Activated T-cell treated with anti-CD3 and anti-CD28 coated beads, Interleukin-2, amount 50 U/mL, for 4 hours (primary cell): ENCODE data around the gene UGGT1. TPM values are rescaled to one million over a fixed set of nuclear protein-coding genes. Genes with fewer than 3 reads are reported as not detected.

ENCODE experiments used
- ATAC-seq, 2 donors: fragments of 200-7000 bp; cut with Tn5 transposase; one replicate each; pipeline ENCODE4 v1.10.0; 2021
- DNase-seq: peaks from one replicate; pipeline ENCODE4 v3.0.0-alpha.2; 2020
- H3K27me3 Mint-ChIP-seq: one replicate; pipeline ENCODE4 v1.8.0; 2021; ENCODE audit warnings: low read depth, mixed read lengths
- H3K36me3 Mint-ChIP-seq: one replicate; pipeline ENCODE4 v1.8.0; 2022; ENCODE audit warnings: mixed read lengths; ENCODE audit not compliant: insufficient read depth
- H3K4me1 Mint-ChIP-seq: one replicate; pipeline ENCODE4 v1.8.0; 2021; ENCODE audit warnings: low read depth, mixed read lengths
- H3K4me3 Mint-ChIP-seq: one replicate; pipeline ENCODE4 v1.8.0; 2021; ENCODE audit warnings: mild to moderate bottlenecking, moderate library complexity, mixed read lengths
- H3K9me3 Mint-ChIP-seq: one replicate; pipeline ENCODE4 v1.8.0; 2021; ENCODE audit warnings: mixed read lengths
- total RNA-seq, 3 donors: library from RNA; stranded (reverse); gene quantifications; one replicate each; pipeline ENCODE4 v1.2.1, GENCODE V29; 2021

Gene UGGT1
- total RNA-seq, 3 donors from 2014 or later = 49.9 to 59.1 (median 58.7) TPM

DNA sequence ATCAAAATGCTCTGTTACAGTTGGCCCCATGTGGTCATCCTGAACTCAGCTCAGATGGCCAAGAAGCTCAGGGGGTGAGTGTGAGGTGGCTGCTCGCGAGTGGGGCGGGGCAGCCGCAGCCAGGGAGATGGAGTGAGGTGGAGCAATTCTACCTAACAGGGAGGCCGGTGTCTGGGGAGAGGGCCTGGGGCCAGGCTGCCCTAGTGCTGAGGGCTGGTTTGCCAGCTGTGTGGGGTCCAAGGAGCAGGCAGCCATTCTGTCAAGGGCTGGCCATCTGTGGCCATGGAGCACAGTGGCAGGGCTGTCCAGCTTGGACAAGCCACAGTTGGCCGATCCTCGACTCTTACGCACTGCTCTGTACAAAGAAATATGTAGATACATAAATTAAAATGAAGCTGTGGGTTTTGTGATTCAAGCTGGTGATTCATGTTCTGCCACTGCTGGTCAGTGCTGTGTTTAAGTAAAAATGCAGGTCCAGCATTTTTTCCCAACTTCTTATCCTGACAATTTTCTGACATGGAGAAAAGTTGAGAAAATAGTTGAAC lies 145.6 kb downstream of the UGGT1 start:
- Mint-ChIP-seq H3K36me3 (no peaks in the 10 kb centered on the region), H3K9me3 (no peaks in the 10 kb centered on the region), H3K4me1 (peaks cover 5% of the 10 kb centered on the region), H3K4me3 (no peak overlapping the region), H3K27me3 (peaks cover 4% of the 10 kb centered on the region)
- DNase-seq (no peak), ATAC-seq (no peak)

DNA sequence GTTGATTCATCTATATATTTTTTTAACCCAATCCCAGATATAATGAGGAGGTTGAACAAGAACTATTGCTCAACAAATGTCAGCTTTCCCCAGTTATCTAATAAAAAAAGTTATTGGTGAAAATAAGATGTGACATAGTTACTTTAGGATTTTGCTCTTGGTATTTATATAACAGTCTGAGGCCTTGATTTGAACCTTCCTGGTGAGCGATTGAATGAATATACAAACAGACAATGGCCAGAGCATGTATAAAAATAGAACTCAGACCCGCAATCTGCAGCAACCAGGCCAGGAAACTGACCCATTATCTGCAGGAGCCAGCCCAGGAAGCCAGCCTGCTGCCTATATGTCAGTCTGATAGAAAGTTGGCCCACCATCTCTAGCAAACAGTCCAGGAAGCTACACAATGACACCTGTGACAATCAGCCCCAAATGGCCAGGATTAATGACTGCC lies 146.1 kb downstream of the UGGT1 start:
- H3K36me3 Mint-ChIP-seq = no peaks in the 10 kb centered on the region
- peaks cover 5% of the 10 kb centered on the region for H3K27me3 Mint-ChIP-seq
- H3K4me1 Mint-ChIP-seq = peaks cover 5% of the 10 kb centered on the region
- H3K4me3 Mint-ChIP-seq = no peak overlapping the region
- DNase-seq (no peak), ATAC-seq (no peak)
- H3K9me3 Mint-ChIP-seq = no peaks in the 10 kb centered on the region

DNA sequence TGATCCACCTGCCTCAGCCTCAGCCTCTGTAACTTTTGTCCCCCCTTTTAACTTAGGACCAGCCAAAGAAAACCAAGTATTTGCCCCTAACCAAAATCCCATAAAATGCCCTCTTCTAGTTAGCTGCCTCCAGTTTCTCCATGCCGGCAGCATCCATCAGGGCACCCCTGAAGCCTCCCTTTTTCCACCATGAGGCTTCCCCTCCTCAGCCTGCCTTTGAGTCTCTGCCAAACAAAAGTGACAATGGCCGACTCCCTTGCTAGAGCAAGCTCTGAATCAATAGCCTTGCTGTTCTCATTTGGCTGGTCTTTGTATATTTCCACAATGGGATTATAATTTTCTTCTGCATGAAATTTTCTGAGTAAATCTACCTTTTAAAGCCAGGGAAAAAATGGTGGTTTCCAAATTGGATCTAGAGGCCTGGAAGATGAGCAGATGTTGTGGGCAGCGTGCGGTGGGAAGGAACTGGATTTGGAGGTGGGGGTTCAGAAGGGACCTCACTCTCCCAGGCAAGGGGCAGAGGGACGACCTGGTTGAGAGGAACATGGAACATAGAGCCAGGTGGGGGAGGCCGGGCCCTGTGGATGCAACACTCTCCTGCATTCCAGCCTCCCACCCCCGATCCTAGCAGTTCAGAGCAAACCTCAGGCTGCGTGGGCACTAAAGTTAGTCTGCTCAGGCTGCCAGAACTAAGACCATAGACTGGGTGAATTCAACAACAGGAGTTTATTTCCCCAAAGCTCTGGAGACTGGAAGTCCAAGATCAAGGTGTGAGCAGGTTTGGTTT lies 147.1 kb downstream of the UGGT1 start:
- Mint-ChIP-seq H3K4me3 (no peak overlapping the region), H3K9me3 (no peaks in the 10 kb centered on the region), H3K4me1 (peaks cover 5% of the 10 kb centered on the region), H3K27me3 (peaks cover 5% of the 10 kb centered on the region), H3K36me3 (no peaks in the 10 kb centered on the region)
- ATAC-seq (no peak), DNase-seq (no peak)

DNA sequence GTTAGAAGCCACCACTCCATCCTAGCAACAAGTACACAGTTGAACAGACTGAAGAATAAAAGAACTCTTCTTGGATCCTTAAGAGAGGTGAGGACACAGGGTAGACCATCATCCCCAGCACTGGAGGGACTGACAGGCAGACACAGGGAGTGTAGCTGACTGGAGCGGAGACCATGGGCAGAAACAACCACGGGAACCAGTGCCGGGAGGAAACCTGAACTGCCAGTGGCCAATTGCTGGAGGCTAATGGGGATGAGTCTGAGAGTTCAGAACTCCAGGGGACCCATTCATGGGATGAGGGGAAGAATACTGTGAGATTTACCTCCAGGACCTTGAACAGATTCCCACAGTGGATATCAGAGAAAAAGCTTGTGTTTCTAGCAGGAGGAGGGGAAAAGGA lies 150.9 kb downstream of the UGGT1 start:
- Mint-ChIP-seq H3K27me3 (peaks cover 2% of the 10 kb centered on the region), H3K4me1 (peaks cover 4% of the 10 kb centered on the region), H3K4me3 (no peak overlapping the region), H3K9me3 (no peaks in the 10 kb centered on the region), H3K36me3 (no peaks in the 10 kb centered on the region)
- ATAC-seq (no peak), DNase-seq (no peak)

Other genes with a start within 250 kb of the UGGT1 start
- gene POLR2D, start 233.0 kb upstream of the UGGT1 start, total RNA-seq = 10 to 100 TPM; 91.6 to 96.0 (median 93.6) TPM
- gene AMMECR1L, start 205.2 kb upstream of the UGGT1 start, total RNA-seq = 10 to 100 TPM; 16.7 to 19.6 (median 18.6) TPM
- gene SAP130, start 63.1 kb upstream of the UGGT1 start, total RNA-seq = 10 to 100 TPM; 18.5 to 20.7 (median 20.2) TPM
- 10 to 100 TPM; 23.9 to 32.3 (median 28.2) TPM for gene HS6ST1, start 227.7 kb downstream of the UGGT1 start, total RNA-seq